Neutrophil (primary cell): ENCODE measurements around the gene C6orf15.

Experiments
- H3K27ac ChIP-seq: fragments of 200-600 bp; sonication (generic); 2 replicates; pipeline ENCODE4 v1.5.1; 2016; ENCODE audit warnings: mild to moderate bottlenecking, moderate library complexity
- H3K27me3 ChIP-seq: fragments of 200-600 bp; sonication (generic); 2 replicates; pipeline ENCODE4 v1.6.0; 2016; ENCODE audit warnings: mild to moderate bottlenecking
- H3K36me3 ChIP-seq: fragments of 200-600 bp; sonication (generic); 2 replicates; pipeline ENCODE4 v1.5.1; 2017
- H3K4me1 ChIP-seq, 2 experiments: fragments of 200-600 bp in 1 of 2; sonication (generic) in 1 of 2; 1 replicate in 1 of 2; 2 replicates in 1 of 2; pipeline versions ENCODE4 v1.5.1 to v1.6.1; 2013 to 2016; ENCODE audit warnings: low read depth in 1 of 2, low read length in 1 of 2, mild to moderate bottlenecking in 1 of 2, moderate library complexity in 1 of 2; ENCODE audit not compliant: control insufficient read depth in 1 of 2, insufficient read depth in 1 of 2
- H3K4me3 ChIP-seq, 2 experiments: fragments of 200-600 bp in 1 of 2; sonication (generic) in 1 of 2; 1 replicate in 1 of 2; 2 replicates in 1 of 2; pipeline ENCODE4 v1.5.1; 2013 to 2016; ENCODE audit warnings: low read depth in 1 of 2, low read length in 1 of 2, mild to moderate bottlenecking in 1 of 2, moderate library complexity in 1 of 2
- H3K9me3 ChIP-seq: fragments of 200-600 bp; sonication (generic); 2 replicates; pipeline ENCODE4 v1.5.1; 2016
- TF ChIP-seq, protein P1 (sequence below): fragments of 200-600 bp; sonication (generic); IDR thresholded peaks from 2 replicates; pipeline ENCODE4 v1.5.1; 2016; ENCODE audit warnings: antibody characterized with exemption

C6orf15 gene

GRCh38 chr6:31063906-31064435 lies 48.4 kb downstream of the C6orf15 start:
- H3K4me1 ChIP-seq, result no peaks in the 10 kb centered on the region
- no peak overlapping the region for H3K27ac ChIP-seq
- peaks cover 42% of the 10 kb centered on the region for H3K27me3 ChIP-seq
- H3K4me3 ChIP-seq, result no peak overlapping the region
- H3K36me3 ChIP-seq, result no peaks in the 10 kb centered on the region
- TF ChIP-seq, protein P1, sequence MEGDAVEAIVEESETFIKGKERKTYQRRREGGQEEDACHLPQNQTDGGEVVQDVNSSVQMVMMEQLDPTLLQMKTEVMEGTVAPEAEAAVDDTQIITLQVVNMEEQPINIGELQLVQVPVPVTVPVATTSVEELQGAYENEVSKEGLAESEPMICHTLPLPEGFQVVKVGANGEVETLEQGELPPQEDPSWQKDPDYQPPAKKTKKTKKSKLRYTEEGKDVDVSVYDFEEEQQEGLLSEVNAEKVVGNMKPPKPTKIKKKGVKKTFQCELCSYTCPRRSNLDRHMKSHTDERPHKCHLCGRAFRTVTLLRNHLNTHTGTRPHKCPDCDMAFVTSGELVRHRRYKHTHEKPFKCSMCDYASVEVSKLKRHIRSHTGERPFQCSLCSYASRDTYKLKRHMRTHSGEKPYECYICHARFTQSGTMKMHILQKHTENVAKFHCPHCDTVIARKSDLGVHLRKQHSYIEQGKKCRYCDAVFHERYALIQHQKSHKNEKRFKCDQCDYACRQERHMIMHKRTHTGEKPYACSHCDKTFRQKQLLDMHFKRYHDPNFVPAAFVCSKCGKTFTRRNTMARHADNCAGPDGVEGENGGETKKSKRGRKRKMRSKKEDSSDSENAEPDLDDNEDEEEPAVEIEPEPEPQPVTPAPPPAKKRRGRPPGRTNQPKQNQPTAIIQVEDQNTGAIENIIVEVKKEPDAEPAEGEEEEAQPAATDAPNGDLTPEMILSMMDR, result no peak
- no peaks in the 10 kb centered on the region for H3K9me3 ChIP-seq
